HUES6 (cell line): Measurements from ENCODE around the gene GNPTG.

Experiments
- H3K27ac ChIP-seq: 2 replicates; pipeline ENCODE4 v1.7.0; 2013; ENCODE audit warnings: low read depth, mild to moderate bottlenecking, low read length, inconsistent platforms
- H3K27me3 ChIP-seq: 2 replicates; pipeline ENCODE4 v1.6.1; 2013; ENCODE audit warnings: low read length; ENCODE audit not compliant: control insufficient read depth, insufficient read depth
- H3K36me3 ChIP-seq: 2 replicates; pipeline ENCODE4 v1.6.1; 2013; ENCODE audit warnings: low read length; ENCODE audit not compliant: control insufficient read depth, insufficient read depth
- H3K4me1 ChIP-seq: 2 replicates; pipeline ENCODE4 v1.6.1; 2013; ENCODE audit warnings: low read length; ENCODE audit not compliant: control insufficient read depth, insufficient read depth
- H3K4me3 ChIP-seq: 2 replicates; pipeline ENCODE4 v1.5.1; 2013; ENCODE audit warnings: low read depth, low read length
- H3K9ac ChIP-seq: one replicate; pipeline ENCODE4 v1.6.1; 2013; ENCODE audit warnings: mild to moderate bottlenecking, low read length
- H3K9me3 ChIP-seq: 2 replicates; pipeline ENCODE4 v1.6.1; 2013; ENCODE audit warnings: low read depth, low read length; ENCODE audit not compliant: control insufficient read depth, insufficient read depth

GNPTG gene

GRCh38 chr16:1351582-1352362 lies at the start of gene GNPTG, which contains the start of gene TSR3:
TSS of gene GNPTG (plus strand) at chr16:1351931. CDS start at chr16:1351966, 35 bp downstream.
TSS of gene TSR3 (minus strand) at chr16:1351878. CDS start at chr16:1351804, 74 bp downstream.
- Histone ChIP-seq H3K4me1 (peaks cover 9% of the 10 kb centered on the region), H3K27me3 (no peaks in the 10 kb centered on the region), H3K9me3 (no peaks in the 10 kb centered on the region), H3K9ac (peak within 1 kb of the TSS; percentile 82), H3K36me3 (peaks cover 30% of the 10 kb centered on the region), H3K4me3 (peak within 1 kb of the TSS; percentile 87), H3K27ac (peak within 1 kb of the TSS; percentile 35; the same call in 1 of the 2 replicates)

GRCh38 chr16:1305823-1306222 lies 45.9 kb upstream of the GNPTG start:
- no peak overlapping the region for H3K4me3 ChIP-seq
- H3K9me3 ChIP-seq, result no peaks in the 10 kb centered on the region
- no peaks in the 10 kb centered on the region for H3K27me3 ChIP-seq
- peaks cover 14% of the 10 kb centered on the region; the same call in 1 of the 2 replicates for H3K4me1 ChIP-seq
- H3K27ac ChIP-seq, result no peak overlapping the region
- H3K9ac ChIP-seq, result no peak overlapping the region
- no peaks in the 10 kb centered on the region for H3K36me3 ChIP-seq

DNA sequence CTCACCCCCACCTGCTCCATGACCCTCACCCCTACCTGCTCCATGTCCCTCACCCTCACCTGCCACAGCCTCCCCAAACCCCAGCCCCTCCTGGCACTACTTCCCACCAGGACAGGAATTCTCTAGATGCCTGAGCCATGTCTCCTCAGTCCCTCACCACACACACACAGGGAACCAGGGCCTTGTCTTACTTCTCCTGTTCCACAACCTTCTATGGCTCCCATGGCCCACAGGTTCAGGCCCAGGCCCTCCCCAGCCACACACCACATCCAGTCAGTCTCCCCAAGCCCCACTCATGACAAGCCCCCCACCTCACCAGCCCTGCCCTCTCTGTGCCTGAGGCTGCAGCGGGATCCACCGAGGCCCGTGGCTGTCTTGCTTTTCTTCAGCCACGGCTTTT lies 45.4 kb upstream of the GNPTG start:
- no peaks in the 10 kb centered on the region for H3K36me3 ChIP-seq
- no peaks in the 10 kb centered on the region for H3K27me3 ChIP-seq
- no peak overlapping the region for H3K4me3 ChIP-seq
- H3K9ac ChIP-seq, result no peak overlapping the region
- H3K9me3 ChIP-seq, result no peaks in the 10 kb centered on the region
- no peak overlapping the region for H3K27ac ChIP-seq
- peaks cover 16% of the 10 kb centered on the region for H3K4me1 ChIP-seq

DNA sequence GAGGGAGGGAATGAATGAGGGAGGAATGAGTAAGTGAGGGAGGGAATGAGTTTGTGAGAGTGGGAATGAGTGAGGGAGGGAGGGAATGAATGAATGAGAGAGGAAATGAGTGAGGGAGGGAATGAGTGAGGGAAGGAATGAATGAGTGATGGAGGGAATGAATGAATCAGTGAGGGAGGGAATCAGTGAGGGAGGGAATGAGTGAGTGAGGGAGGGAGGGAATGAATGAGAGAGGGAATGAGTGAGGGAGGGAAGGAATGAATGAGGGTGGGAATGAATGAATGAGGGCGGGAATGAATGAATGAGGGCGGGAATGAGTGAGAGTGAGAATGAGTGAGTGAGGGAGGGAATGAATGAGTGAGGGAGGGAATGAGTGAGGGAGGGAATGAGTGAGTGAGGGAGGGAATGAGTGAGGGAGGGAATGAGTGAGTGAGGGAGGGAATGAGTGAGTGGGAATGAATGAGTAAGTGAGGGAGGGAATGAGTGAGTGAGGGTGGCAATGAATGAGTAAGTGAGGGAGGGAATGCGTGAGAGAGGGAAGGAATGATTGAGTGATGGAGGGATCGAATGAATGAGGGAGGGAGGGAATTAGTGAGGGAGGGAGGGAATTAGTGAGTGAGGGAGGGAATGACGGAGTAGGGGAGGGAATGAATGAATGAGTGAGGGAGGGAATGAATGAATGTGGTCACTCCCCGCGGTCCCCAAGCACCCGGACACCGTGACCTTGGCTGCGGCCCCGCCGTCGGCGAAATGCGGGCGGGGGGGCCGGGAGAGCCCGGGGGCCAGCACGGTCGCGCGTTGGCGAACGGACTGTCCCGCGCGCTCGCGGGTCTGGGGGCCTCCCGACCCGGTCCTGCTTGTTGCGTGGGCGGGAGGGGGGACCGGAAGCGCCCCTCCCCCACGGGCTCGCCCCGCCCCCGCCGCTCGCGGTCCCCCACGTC lies 43.4 kb upstream of the GNPTG start:
- no peaks in the 10 kb centered on the region for H3K9me3 ChIP-seq
- H3K36me3 ChIP-seq, result peaks cover 12% of the 10 kb centered on the region
- peaks cover 19% of the 10 kb centered on the region for H3K4me1 ChIP-seq
- no peak overlapping the region for H3K9ac ChIP-seq
- H3K4me3 ChIP-seq, result peak overlapping the region; percentile 98
- H3K27ac ChIP-seq, result no peak overlapping the region
- H3K27me3 ChIP-seq, result no peaks in the 10 kb centered on the region

DNA sequence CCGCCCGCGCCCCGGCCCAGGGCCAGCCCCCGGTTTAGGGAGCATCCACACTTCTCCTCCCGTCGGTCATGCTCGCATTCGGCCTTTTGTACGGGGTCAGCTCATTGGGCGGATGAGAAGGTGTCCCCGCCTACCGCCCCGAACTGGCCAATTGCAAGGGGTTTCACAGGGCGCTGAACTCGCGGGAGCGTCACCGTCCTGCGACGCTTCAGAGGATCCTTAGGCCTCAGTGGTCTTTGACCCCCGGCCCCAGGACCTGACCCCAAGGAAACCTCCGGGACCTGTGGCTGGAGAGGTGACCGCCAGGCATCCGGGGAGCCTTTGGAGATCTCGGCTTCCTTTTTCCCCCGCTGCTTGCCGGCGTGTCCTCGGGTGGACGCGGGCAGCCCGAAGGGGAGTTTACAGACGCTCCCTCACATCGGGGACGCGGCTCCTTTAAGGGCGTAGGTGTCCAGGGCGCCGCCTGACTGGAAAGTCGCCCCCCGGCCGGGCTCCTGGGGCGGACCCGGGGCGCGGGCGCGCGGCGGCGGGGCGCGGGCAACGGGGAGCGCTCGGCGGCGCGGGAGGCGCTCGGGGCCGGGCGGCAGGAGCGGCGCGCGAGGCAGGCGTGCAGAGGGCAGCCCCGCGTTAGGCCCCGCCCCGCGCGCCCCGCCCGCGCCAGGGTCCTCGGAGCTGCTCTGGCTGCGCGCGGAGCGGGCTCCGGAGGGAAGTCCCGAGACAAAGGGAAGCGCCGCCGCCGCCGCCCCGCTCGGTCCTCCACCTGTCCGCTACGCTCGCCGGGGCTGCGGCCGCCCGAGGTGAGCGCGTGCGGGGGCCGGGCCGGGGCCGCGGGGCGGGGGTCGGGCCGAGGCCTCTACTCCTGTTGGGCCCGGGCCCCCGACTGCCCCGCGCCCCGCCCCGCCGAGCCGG lies 42.5 kb upstream of the GNPTG start, which contains the start of gene UBE2I:
UBE2I (plus strand) TSS at position 660 of the 909 bp plus-strand sequence. CDS start 4,395 bp downstream, outside the sequence.
- Histone ChIP-seq H3K27ac (peak within 1 kb of the TSS; percentile 100), H3K4me1 (peaks cover 12% of the 10 kb centered on the region), H3K36me3 (peaks cover 20% of the 10 kb centered on the region), H3K9ac (peak within 1 kb of the TSS; percentile 100), H3K4me3 (peak within 1 kb of the TSS; percentile 98), H3K9me3 (no peaks in the 10 kb centered on the region), H3K27me3 (no peaks in the 10 kb centered on the region)

DNA sequence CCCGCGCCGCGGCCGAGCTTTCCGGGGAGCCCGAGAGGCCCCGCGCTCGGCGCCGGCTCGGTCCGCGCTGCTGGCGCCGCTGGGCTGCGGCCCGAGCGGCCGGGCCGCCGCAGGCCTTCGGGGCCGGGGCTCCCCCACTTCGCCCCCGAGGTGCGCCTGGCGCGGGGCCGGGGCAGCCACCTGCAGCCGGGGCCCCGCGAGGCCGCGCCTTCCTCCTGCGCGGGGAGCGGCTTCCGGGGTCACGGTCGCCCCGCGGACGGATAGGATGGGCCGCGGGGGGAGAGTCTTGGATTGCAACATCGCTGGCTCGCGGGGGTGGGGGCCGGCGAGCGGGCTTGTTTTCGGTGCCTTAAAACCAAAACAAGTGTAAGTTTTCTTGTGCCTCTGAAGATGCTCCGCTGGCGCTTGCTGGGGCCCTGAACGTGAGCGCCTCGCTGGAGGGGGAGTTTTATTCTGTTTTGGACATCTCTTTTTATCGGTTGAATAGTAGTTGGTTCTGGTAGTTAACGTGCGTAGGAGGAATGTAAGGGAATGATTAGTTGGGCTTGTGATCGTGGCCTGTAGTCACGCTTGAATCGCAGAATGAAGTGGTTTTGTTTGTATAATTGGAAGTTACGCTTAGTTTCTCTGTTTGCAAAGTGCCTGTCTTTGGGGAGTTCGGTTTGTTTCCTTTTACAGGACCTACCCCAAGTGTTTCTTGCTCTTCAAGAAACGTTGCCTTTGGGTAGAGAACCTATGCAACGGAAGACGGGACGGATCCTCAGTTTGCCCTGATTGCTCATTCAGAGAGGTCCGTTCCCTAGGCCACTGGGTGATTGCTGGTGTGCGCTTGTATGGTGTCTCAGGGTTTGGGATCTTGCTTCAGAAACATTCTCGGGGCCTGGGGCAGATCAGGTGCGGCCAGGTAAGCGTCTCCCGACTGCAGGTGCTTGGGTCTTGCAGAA lies 41.6 kb upstream of the GNPTG start:
- Histone ChIP-seq H3K4me3 (peak overlapping the region; percentile 98), H3K9me3 (no peaks in the 10 kb centered on the region), H3K4me1 (peaks cover 12% of the 10 kb centered on the region), H3K27me3 (no peaks in the 10 kb centered on the region), H3K27ac (peak overlapping the region; percentile 34; the same call in 1 of the 2 replicates), H3K36me3 (peaks cover 30% of the 10 kb centered on the region), H3K9ac (peak overlapping the region; percentile 84)

- no peak overlapping the region for H3K27ac ChIP-seq
- no peaks in the 10 kb centered on the region for H3K9me3 ChIP-seq
- H3K4me1 ChIP-seq, result peaks cover 12% of the 10 kb centered on the region
- no peaks in the 10 kb centered on the region for H3K27me3 ChIP-seq
- peak overlapping the region; percentile 98 for H3K4me3 ChIP-seq
- H3K9ac ChIP-seq, result peak overlapping the region; percentile 84
- H3K36me3 ChIP-seq, result peaks cover 36% of the 10 kb centered on the region
Observed at GRCh38 chr16:1310832-1311200, 40.9 kb upstream of the GNPTG start.

- H3K27ac ChIP-seq, result peak overlapping the region; percentile 41; the same call in 1 of the 2 replicates
- H3K9ac ChIP-seq, result peak overlapping the region; percentile 84
- peaks cover 41% of the 10 kb centered on the region for H3K36me3 ChIP-seq
- H3K4me3 ChIP-seq, result peak overlapping the region; percentile 98
- H3K4me1 ChIP-seq, result peaks cover 12% of the 10 kb centered on the region
- no peaks in the 10 kb centered on the region for H3K27me3 ChIP-seq
- no peaks in the 10 kb centered on the region for H3K9me3 ChIP-seq
Observed at GRCh38 chr16:1311212-1311737, 40.5 kb upstream of the GNPTG start.

DNA sequence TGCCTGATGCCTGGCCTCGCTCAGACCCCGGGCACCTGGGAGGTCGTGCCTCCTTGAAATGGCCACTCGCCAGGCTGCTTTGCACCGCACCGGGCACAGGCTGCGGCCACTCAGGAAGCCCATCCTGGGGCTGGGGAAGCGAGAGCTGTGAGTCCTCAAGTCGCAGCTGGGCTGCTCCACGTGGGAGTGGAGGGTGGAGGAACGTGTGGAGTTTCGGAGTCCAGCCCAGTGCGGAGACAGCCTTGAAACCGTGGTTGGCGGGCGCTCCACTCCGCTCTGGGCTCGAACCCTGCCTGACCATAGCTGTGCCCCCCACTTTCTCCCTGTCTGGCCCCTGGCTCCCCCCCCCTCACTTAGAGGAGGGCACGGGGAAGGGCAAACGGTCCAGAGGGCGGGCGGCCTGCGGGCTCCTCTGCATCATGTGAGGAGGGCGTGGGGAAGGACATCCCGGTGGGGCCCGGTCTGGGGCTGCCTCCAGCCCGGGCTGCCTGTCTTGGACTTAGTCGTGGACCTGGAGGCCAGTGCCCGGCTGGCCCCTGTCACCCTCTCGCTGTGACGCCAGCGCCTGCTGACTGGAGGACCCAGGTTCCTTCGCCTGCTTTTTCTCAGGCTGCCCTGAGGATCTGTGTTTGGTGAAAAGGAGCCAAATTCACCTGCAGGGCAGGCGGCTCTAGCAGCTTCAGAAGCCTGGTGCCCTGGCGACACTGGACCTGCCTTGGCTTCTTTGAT lies 39.8 kb upstream of the GNPTG start:
- H3K4me1 ChIP-seq, result peaks cover 12% of the 10 kb centered on the region
- H3K4me3 ChIP-seq, result peak overlapping the region; percentile 98
- H3K27me3 ChIP-seq, result no peaks in the 10 kb centered on the region
- H3K9me3 ChIP-seq, result no peaks in the 10 kb centered on the region
- peak overlapping the region; percentile 41; the same call in 1 of the 2 replicates for H3K27ac ChIP-seq
- H3K36me3 ChIP-seq, result peaks cover 47% of the 10 kb centered on the region
- peak overlapping the region; percentile 51 for H3K9ac ChIP-seq
